Lung (tissue), 12 donors: Measurements from ENCODE around the gene MINK1. TPM values are rescaled to one million over a fixed set of nuclear protein-coding genes. Genes with fewer than 3 reads are reported as not detected.

Experiments
- ATAC-seq: fragments of 200-7000 bp; cut with Tn5 transposase; one replicate; pipeline ENCODE4 v1.9.1; 2020; ENCODE audit warnings: moderate number of reproducible peaks; ENCODE audit not compliant: insufficient read depth, low FRiP score
- DNase-seq, 3 donors: peaks; one replicate each; pipeline ENCODE4 v3.0.0-alpha.2; 2013 to 2017
- H3K27ac ChIP-seq, 2 donors: one replicate each; pipeline ENCODE4 v1.5.1; 2013; ENCODE audit warnings: mild to moderate bottlenecking in 2 of 2, moderate library complexity in 2 of 2, control low read depth in 1 of 2, inconsistent platforms in 1 of 2, low read depth in 1 of 2, low read length in 1 of 2
- H3K27me3 ChIP-seq, 3 donors: one replicate each; pipeline ENCODE4 v1.5.1; 2013; ENCODE audit warnings: low read length in 2 of 3; ENCODE audit not compliant: control insufficient read depth in 3 of 3, insufficient read depth in 3 of 3
- H3K36me3 ChIP-seq, 4 donors: one replicate each; pipeline ENCODE4 v1.5.1; 2013; ENCODE audit warnings: low read length in 4 of 4, mild to moderate bottlenecking in 1 of 4, moderate library complexity in 1 of 4; ENCODE audit not compliant: control insufficient read depth in 4 of 4, insufficient read depth in 4 of 4
- H3K4me1 ChIP-seq, 5 donors: one replicate each; pipeline ENCODE4 v1.5.1; 2013; ENCODE audit warnings: low read length in 5 of 5, mild to moderate bottlenecking in 2 of 5, moderate library complexity in 1 of 5; ENCODE audit not compliant: control insufficient read depth in 5 of 5, insufficient read depth in 5 of 5
- H3K4me3 ChIP-seq: one replicate; pipeline ENCODE4 v1.5.1; 2013; ENCODE audit warnings: mild to moderate bottlenecking, control low read depth, moderate library complexity
- H3K9ac ChIP-seq, 2 donors: one replicate each; pipeline ENCODE4 v1.5.1; 2013; ENCODE audit warnings: low read length in 2 of 2, control low read depth in 1 of 2; ENCODE audit not compliant: insufficient read depth in 1 of 2
- H3K9me3 ChIP-seq, 4 donors: one replicate each; pipeline ENCODE4 v1.5.1; 2013; ENCODE audit warnings: low read length in 3 of 4, mild to moderate bottlenecking in 1 of 4, moderate library complexity in 1 of 4; ENCODE audit not compliant: control insufficient read depth in 4 of 4, insufficient read depth in 3 of 4
- CTCF ChIP-seq: IDR thresholded peaks from 2 replicates; pipeline ENCODE4 v1.5.1; 2012; ENCODE audit warnings: mild to moderate bottlenecking; ENCODE audit errors: control extremely low read depth, extremely low read depth
- WGBS, 2 donors: extraction: QIAGEN DNeasy Blood & Tissue Kit; methylation state at CpG; one replicate each; pipeline ENCODE4 v1.1.7; 2013; 5-methylcytosine and 5-hydroxymethylcytosine counted together
- polyA plus RNA-seq, 2 donors: library from polyadenylated mRNA; stranded (reverse); fragments of 200-250 nt; gene quantifications; one replicate each; pipeline ENCODE4 v1.2.1, GENCODE V29; 2013
- total RNA-seq, 2 donors: library from RNA; depleted of rRNA in 1 of 2; stranded (reverse); fragments of >200 nt in 1 of 2; gene quantifications; one replicate each; pipeline ENCODE4 v1.2.1, GENCODE V29; 2014 to 2021
- donor health status: control.
- donor health status: control.
- donor health status: Bipolar disorder and iron deficiency.
- donor health status: healthy.
- donor health status: DM: yes; HTN: yes; CAD: no.

Gene MINK1
- total and polyA plus RNA-seq, 4 donors = 36.5 to 95.4 (median 51.0) TPM

- H3K4me3 ChIP-seq = peak overlapping the region; percentile 10
- no peak for ATAC-seq
- 40 to 42% methylated on average over 4 of the region's 4 CpGs for WGBS, 2 donors
- DNase-seq = no peak
- TF ChIP-seq CTCF = no peak
- H3K9ac ChIP-seq = peak overlapping the region; percentile 73 to 86
- H3K36me3 ChIP-seq = peaks cover 12 to 36% (median 35%) of the 10 kb centered on the region in 4 donors
- no peaks in the 10 kb centered on the region for H3K27me3 ChIP-seq
- H3K4me1 ChIP-seq = peaks cover 3 to 30% (median 15%) of the 10 kb centered on the region in 5 donors
- H3K27ac ChIP-seq = no peak overlapping the region
- H3K9me3 ChIP-seq = no peaks in the 10 kb centered on the region
These were observed 108.1 kb downstream of the MINK1 start for GRCh38 chr17:4941319-4941610.

GRCh38 chr17:4942760-4943508 lies 109.8 kb downstream of the MINK1 start:
- Histone ChIP-seq H3K9ac (no peak overlapping the region), H3K27me3 (no peaks in the 10 kb centered on the region), H3K9me3 (no peaks in the 10 kb centered on the region), H3K4me3 (no peak overlapping the region), H3K27ac (peak overlapping the region in 1 of 2 donors; percentile 5), H3K4me1 (peaks cover 3 to 36% (median 17%) of the 10 kb centered on the region in 5 donors), H3K36me3 (peaks cover 12 to 36% (median 28%) of the 10 kb centered on the region in 4 donors)
- DNase-seq = no peak
- ATAC-seq = no peak
- WGBS, 2 donors = 76 to 88% methylated on average over 13 of the region's 13 CpGs
- no peak for TF ChIP-seq CTCF

GRCh38 chr17:4944163-4944553 lies 111.0 kb downstream of the MINK1 start:
- Histone ChIP-seq H3K27me3 (no peaks in the 10 kb centered on the region), H3K36me3 (peaks cover 12 to 32% (median 27%) of the 10 kb centered on the region in 4 donors), H3K9me3 (no peaks in the 10 kb centered on the region), H3K4me1 (peaks cover 3 to 25% (median 11%) of the 10 kb centered on the region in 5 donors), H3K27ac (peak overlapping the region in 1 of 2 donors; percentile 80), H3K9ac (no peak overlapping the region), H3K4me3 (no peak overlapping the region)
- WGBS, 2 donors = 31 to 39% methylated on average over 3 of the region's 3 CpGs
- TF ChIP-seq CTCF = no peak
- no peak for ATAC-seq
- no peak for DNase-seq
